Measurements from ENCODE around the gene RDH14. TPM values are rescaled to one million over a fixed set of nuclear protein-coding genes. Genes with fewer than 3 reads are reported as not detected.

RDH14 gene, protein sequence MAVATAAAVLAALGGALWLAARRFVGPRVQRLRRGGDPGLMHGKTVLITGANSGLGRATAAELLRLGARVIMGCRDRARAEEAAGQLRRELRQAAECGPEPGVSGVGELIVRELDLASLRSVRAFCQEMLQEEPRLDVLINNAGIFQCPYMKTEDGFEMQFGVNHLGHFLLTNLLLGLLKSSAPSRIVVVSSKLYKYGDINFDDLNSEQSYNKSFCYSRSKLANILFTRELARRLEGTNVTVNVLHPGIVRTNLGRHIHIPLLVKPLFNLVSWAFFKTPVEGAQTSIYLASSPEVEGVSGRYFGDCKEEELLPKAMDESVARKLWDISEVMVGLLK
- 20.2 and 26.3 TPM in 2 replicates for total RNA-seq

DNA sequence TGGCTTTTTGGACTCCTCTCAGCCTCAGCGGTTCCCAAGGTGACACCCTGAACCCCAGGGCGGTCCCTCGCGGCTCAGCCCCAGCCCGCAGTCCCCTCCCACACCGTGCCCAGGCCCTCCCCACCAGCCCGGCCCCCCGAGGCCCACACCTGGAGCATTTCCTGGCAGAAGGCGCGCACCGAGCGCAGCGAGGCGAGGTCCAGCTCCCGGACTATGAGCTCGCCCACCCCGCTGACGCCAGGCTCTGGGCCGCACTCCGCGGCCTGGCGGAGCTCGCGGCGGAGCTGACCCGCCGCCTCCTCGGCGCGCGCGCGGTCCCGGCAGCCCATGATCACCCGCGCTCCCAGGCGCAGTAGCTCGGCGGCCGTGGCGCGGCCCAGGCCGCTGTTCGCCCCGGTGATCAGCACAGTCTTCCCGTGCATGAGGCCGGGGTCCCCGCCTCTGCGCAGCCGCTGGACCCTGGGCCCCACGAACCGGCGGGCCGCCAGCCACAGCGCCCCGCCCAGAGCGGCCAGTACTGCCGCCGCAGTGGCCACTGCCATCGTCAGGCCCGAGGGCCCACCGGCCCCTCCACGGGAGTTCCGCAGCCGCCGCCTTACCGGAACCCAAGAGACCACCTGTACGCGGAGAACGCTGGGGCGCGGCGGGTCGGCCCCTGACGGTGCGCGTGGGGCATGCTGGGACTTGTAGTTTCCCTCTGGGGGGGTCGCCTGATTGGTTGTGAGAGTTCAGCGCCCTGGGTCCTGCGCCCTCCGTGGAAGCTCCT lies at the start of gene RDH14:
TSS of gene RDH14 (minus strand) at position 623 of the 766 bp plus-strand sequence. CDS start at position 542, 81 bp downstream.

DNA sequence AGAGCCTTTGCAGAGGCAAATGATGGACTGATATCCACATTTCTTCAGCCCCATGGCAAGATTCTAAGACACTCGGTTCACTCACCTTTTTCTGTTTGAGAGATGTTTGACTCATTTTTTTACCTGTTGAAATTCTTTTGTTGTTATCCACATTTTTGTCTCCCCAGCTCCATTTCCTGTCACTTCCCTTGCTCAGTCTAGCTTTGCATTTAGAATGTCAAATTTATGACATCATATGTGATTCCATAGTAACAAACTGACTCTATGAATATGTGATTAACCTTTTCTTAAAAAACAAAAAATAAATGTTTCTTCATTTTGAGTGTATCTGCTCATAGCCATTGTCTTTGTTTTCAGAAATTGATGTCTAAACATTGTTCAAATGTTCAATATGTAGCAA lies 28.9 kb upstream of the RDH14 start, which contains the start of gene NT5C1B:
TSS of gene NT5C1B (minus strand) at position 216 of the 400 bp plus-strand sequence. CDS start at position 115, 101 bp downstream.

Other genes starting within 250 kb of the RDH14 start
- not detected in 2 replicates for gene NT5C1B, start 28.9 kb upstream of the RDH14 start, total RNA-seq